A673 (cell line): ENCODE data around the gene APC2.

ENCODE experiments used
- CTCF ChIP-seq: fragments of 300-800, 200-600 bp; sonication (generic); conservative IDR thresholded peaks from 2 replicates; pipeline ENCODE4 v1.5.1; 2017; ENCODE audit warnings: low read depth, mild to moderate bottlenecking, antibody characterized with exemption, low read length, moderate library complexity, mixed read lengths
- EZH2 ChIP-seq: fragments of 200-600 bp; sonication (generic); IDR thresholded peaks from 2 replicates; pipeline ENCODE4 v1.6.1; 2017; ENCODE audit warnings: borderline replicate concordance, low read depth, mild to moderate bottlenecking, mixed read lengths, antibody characterized with exemption, low read length; ENCODE audit not compliant: poor library complexity, severe bottlenecking

GRCh38 chr19:1467215-1467489 lies 17.2 kb downstream of the APC2 start:
- no peak for TF ChIP-seq CTCF
- TF ChIP-seq EZH2, result no peak
